ENCODE results near the gene FRZB.
"Not testable (repeated sequence)": the region's sequence is repeated elsewhere in the genome, so short reads cannot be mapped to it uniquely, and the experiment has no call there.

The FRZB gene, protein sequence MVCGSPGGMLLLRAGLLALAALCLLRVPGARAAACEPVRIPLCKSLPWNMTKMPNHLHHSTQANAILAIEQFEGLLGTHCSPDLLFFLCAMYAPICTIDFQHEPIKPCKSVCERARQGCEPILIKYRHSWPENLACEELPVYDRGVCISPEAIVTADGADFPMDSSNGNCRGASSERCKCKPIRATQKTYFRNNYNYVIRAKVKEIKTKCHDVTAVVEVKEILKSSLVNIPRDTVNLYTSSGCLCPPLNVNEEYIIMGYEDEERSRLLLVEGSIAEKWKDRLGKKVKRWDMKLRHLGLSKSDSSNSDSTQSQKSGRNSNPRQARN

DNA sequence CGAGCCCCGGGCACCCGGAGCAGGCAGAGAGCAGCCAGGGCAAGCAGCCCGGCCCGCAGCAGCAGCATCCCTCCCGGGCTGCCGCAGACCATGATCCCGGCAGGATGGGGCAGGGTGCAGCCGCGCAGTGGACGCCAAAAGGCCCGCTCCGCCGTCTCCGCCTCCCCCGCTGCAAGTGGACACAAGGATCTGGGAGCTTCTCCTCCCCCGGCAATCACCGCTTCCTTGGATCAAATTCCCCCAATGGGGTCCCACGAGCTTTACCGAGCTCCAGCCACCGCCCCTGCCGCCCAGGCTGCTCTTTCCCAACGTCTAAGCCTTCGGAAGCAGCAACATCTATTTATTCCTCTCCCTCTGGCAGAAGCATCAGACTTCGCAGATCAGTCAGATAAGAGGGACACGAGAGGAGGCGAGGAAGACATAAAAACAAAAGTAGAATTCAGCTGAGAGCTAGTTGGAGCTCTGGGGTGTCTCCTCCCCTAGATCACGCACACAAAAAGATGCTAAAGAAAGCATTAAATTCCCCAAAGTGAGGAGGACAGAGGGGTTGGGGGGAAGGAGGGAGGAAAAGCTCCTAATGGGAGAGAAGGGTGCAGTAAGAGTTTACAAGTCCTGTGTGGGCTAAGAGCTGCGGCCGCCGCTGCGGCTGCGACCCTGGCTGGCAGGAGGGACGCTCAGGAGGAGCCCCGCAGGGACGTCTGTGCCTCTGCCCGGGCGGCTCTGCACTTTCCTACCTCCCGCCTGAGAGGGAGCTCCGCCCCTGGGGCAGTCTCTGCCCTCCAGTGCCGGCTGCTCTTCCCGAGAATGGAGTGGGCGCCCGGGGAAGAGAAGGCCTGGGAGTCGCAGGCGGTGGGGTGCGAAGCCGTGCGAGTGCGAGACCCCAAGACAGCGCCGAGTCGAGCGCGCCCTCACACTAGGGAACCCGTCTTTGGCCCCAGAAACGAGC is at the start of gene FRZB:
Gene FRZB, minus strand, starts transcription at position 177 of the 946 bp plus-strand sequence. Its CDS starts 85 bp downstream, at position 92.
- DNase-seq, result no peak

DNA sequence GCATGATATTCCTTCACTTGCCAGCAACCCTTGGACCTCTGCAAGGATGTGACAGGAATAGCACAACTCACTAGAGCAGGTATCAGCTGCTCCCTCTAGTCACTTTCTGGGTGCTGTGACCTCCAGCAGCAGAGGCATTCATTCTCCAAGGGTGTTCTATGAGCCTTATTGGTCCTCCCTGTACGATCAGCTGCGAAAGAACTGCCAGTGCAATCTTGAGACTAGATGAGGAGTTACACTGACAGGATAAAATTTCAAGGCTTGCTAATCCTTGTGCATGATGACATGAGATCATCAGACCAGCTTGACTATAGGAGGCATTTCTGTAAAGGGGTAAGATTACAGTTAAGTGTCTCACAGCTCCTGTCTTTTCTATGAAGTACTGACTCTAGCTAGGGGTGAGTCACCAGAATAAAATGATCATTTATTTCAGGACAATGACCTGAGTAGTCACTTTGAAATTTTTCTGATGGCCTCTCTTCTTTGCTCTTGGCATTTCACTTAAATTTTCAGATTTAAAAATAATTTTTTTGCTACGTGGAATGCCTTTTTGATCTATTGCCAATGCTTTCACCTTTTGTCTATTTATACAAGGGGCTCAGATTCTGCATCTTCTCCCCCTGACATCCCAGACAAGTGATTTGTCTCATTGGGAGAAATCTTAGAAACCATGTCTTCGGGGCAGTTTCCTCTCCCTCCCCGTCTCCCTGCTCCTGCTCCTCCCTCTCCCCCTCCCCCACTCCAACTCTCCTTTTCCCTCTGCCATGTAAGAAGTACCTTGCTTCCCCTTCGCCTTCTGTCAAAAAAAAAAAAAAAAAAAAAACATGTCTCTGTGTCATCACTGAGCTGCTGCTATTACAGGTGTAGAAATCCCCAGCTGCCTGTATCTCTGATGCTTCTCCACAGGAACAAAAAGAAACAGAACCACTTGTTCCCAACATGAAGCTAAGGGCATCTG is 49.2 kb upstream of the FRZB start:
- DNase-seq, result no peak

DNA sequence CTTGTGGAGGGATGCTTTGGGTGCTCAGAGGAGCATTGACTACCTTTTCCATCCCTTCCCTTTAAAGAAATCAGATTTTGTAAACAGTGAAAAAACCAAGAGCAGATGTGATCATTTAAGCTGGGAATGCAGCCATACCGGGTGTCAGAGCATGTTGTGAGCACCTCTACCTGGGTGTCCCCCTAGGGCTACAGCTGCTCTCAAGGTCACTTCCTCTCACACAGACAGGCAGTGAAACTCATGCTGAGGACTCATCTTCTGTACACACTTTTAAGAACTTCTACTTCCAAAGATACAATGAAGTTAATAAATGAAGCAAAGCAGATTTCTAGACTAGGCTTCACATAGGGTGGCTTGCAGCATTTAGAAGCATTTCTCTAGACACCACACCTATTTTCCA is 48.4 kb upstream of the FRZB start:
- DNase-seq, result no peak

DNA sequence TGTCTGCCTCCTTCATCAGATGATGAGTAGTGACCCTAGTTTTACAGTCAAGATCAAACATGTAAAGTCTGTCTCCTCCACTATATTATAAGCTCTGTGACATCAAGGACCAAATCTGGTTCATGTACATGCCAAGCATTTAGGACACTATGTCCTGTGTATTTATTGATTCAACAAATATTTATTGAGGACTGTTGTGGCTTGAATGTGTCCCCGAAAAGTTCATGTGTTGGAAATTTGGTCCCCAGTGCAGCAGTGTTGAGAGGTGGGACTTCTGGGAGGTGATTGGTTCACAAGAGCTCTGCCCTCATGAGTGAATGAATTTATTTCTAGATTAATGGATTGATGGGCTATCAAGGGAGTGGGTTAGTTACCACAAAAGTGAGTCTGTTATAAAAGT is 46.6 kb upstream of the FRZB start:
- DNase-seq, result no peak

DNA sequence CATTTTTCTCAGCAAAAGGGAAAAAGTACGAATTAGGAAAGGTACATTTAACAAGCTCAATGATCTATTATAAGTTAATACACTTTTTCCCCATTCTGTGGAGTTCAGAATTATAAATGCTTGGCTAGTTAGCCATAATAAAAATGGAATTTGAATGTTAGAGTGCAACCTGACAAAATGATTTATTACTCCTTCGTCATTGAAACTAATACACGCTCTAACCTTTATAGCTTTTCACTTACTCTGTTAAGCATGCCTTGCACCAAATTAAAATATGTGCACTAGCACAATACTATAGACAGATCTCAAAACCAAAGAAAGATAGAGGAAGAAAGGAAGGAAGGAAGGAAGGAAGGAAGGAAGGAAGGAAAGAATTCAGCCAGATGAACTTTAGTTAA is 46.1 kb upstream of the FRZB start:
- DNase-seq, result no peak

DNA sequence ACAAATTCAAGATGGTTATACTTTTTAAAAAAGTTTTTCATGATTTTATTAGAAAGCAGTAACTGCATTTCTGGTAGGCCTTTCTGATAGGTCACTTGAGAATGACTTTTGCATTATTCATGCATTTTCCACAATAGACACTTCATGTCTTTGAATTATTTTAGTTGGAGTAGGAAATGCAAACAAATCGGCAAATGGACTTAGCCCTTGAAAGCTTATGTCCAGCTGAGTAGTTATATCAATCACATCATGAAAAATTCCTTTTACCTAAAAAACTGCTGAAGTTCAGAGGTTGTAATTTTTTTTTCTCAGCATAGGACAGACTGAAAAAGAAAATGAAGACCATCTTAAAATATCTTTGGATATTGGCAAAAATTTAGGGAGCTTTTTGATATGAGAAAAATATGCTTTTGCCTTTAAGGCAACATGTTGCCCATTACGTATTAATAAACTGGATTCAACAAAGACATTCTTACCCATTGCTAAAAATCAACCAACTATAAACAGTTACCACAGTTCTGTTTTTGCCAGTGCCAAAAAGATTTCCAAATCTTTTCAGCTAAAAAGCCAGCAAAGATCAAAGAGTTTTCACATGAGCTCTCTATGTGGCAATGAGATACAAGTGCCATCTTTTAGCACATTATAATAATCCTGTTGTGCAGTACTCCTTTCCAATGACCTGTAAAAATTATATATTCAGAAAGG is 45.5 kb upstream of the FRZB start:
- DNase-seq, result no peak

DNA sequence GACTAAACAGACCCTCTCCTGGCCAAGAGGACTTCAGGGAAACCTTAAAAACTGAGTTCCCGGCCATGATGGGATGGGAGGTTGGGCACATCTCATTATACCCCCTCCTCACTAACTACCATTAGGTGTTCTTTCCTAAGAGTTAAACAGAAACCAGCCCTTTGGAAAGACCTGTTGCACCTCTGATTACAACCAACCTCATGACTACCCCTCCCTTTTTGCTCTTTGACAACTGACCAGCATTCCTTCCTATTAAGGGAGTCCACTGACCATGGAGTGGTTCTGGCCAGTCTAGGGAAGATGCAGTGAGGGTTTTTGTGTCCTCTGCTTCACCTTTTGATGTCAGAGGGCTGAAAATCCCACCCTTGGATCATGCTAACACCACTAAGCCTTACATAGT is 44.5 kb upstream of the FRZB start:
- DNase-seq, result no peak

DNA sequence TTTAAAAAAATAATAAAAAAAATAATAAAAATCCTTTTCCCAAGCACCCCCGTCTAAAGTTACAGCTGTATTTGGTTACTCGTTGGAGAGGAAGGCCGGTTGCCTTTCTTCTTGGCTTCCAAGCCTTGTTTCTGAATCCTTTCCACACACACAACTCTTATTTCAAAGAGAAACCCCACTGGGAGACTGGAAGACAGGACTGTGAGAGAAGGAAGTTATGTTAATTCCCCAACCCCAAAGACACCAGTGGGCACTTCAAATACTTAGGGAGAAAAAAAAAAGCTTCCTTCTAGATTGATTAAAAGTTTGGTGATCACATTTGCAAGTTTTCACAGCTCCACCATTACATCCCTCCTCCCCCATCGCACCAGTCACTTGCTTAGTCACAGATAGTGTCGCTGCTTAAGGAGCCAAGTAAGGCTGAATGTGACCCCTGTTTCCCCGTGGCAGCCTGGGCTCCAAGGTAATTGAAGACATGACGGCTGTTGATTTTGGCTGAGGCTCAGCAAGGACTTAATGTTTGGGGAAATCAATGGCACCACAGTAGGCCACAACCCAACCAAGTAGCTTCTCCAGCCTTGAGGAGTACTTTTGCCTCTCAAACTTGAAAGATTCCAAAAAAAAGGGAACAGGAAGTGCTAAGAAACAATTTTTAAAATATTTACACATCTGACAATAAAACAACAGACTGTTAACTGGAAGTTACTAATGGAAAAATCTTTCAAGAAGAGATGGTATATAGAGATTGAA is 40.8 kb upstream of the FRZB start:
- no peak for DNase-seq

DNA sequence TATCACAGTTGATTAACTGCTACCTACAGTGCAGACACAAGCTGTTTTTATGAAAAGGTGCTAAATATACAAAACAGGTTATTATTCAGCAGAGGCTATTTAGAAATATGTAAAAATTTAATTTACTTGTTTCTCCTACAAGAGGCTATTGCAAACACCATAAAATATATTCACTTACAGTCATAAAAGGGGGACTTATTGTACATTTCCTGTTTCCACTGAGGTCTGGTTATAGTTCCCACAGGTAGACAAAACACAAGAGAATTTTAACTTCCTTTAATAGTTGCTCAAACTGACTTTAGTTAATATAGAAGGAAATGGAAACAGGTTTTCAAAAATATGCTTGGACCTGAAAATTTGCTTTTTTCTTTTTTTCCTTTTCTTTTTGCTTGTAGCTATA is 40.0 kb upstream of the FRZB start:
- no peak for DNase-seq

DNA sequence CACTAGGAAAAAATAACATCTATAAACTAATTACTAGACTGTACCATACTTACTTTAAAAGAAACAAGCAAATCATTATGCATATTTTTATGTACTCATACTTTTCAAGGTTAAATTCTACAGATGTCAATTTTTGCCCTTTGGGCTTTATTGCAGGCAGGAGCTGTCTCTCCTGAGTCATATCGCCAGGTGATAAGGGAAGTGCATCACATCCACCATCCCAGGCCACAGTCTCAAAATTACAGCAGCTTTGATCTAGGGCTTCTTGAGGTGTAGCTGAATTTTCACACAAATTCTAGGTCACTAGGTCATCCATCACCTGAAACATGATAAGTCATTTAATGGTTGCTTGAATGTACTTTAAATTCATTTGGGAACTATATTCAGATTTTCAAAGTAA is 38.4 kb upstream of the FRZB start:
- DNase-seq, result no peak

DNA sequence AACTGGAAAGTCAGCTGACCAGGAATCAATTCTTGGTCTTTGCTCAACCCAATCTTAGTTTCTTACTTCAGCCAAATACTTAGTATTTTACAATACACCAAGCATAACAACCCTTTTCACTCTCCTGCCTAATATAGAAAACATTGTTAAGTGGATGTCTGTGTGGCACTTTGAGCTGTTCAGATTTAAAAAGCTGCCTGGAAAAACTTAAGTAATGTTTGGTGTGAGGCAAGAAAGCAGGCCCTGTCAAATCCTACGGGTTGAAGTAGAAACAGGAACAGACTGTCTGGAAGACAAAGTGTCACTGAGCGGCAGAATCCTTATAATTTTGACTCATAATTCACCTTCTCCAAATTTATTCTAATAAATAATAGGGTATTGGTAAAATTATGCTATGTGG is 37.1 kb upstream of the FRZB start:
- DNase-seq, result no peak

DNA sequence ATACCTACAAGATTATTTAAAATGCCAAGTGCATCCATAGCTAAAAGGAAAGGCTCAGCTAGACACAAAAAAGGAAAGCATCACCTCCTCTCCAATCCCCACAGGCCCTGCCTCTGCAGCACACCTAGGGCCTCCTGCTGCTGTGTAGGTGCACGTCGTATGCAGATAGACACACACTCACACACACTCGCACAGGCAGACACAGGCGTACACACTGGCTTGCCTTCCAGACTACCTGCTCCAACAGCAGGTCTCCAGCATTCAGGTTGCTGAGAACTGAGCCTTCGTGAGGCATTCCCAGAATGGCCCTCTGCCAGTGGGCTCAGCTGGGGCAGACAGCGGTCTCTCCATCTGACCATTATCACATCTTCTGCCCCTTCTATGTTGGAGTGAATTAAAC is 35.3 kb upstream of the FRZB start:
- no peak for DNase-seq

DNA sequence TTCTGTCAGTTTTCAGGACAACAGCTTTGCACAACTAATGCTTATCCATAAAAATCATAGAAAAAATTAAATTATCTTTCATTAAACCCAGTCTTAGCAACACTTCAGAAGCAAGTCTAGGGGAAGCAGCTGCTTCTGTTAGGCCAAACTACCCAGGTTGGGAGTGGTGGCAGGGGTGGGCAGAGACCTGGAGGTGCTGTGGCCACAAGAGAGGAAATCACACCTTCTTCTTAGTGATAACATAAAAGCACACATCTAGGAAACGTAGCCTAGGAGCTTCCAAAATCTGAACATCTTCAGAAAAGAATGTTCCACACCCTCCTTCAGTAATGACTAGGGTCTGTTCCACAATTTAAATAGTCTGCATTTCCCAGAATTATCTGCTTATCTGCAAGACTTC is 32.3 kb upstream of the FRZB start:
- DNase-seq, result no peak

DNA sequence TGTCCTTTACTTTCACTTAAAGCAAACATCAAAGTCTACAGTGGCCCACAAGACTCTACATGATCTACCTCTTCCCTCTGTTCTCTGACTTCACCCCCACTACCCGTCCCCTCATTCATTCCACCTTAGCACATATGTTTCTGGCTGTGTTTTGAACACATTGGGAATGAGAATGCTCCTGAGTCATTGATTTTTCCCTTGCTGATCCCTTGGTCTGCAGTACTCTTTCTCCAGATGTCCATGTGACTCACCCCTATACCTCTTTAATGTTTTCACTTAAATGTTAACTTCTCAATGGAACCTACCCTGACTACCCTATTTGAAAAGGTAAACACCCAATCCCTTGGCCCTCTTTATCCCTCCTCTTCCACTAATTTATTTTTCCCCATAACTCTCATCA is 30.7 kb upstream of the FRZB start:
- DNase-seq, result no peak

DNA sequence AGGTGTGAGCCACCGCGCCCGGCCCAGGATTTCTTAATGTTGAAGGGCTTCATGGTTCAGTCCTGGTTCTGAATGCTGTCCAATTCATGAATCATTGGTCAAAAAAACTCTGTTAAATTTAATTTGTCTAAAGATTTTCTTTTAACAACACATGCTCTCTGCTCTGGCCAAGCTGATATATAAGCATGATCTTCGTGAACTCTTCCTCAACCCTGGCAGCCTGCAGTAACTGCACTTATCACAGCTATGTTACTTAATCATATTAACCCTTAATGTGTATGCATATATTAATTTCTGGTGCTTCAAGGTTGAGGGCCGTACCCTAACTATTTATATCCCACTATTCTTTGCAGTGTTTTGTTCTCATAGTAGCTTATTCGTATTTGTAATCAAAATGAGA is 29.4 kb upstream of the FRZB start:
- no peak for DNase-seq

DNA sequence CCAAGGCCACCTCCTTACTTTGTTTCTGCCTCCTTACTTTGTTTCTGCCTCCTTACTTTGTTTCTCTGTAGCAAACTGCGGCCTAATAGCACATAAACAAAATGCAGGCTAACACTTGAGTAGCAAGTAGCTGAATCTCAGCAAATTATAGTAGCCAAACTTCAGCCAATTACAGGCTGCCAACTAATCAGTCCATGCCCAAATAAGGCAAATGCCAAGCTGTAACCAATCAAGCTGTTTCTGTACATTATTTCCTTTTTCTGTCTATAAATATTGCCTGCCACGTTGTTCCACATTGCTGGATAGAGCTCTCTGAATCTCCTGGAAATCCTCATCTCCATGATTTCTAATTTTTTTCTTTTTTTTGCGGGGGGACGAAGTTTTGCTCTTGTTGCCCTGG is 28.7 kb upstream of the FRZB start:
- no peak for DNase-seq

DNA sequence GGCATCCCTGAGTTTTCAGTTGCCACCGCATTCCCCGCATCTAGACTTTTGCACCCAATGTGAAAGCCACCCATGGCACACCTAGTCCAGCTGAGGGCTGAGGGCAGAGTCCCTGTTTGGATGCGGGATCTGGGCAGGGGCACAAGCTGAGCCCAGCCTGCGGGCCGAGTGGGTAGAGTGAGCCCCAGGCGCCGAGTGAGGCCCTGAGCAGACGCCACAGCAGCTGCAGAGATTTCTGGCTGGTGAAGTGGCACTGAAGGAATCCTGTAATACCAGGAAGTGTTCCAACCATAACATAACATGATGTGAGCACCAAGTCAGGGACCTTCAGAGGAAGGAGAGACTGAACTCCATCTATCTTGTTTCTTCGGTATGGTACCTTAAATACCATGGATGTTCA is 27.7 kb upstream of the FRZB start:
- DNase-seq, result no peak

DNA sequence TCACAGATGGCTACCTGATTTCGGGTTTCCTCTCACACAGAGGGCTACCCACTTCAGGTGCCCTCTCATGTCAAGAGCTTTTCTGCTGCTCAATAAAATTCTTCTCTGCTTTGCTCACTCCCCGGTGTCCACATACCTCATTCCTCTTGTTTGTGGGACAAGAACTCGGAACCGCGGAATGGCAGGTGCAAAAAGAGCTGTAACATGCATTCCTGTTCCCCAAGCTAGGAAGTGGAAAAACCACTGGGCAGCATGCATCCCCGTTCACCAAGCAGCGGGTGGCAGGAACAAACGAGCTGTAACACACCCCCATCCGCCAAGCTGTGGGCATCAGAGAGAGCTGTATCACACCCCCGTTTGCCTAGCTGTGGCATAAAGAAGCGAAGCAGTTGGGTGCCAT is 27.2 kb upstream of the FRZB start:
- DNase-seq, result no peak

DNA sequence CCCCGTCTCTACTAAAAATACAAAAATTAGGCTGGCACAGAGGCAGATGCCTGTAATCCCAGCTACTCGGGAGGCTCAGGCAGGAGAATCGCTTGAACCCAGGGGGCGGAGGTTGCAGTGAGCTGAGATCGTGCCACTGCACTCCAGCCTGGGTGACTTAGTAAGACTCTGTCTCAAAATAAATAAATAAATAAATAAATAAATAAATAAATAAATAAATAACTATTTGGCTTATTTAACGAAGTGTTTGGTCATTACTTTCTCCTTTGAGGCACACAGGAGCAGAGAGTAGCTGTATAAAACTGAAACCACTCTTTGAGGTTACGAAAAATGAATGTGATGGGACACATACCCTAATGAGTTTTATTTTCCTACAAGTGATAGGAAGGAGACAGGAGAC is 26.6 kb upstream of the FRZB start:
- DNase-seq, result not testable (repeated sequence)

DNA sequence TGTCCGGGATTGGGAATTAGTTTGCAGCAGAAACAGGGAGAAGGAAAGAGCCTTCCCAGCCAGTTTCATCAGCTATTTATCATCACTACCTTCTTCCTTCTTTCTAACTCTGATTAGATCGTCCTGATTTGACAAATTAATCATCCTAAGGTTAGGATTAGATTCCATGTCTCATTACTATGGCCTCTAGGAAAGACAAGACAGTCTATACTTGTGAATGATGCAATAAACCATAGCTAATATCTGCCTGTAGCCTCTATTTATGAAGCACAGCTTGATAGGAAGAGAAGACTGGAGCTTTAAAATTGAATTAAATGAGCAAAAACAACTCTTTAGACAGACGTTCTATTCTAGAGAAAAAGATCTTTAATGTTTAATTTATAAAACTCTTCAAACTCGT is 25.2 kb upstream of the FRZB start:
- DNase-seq, result no peak

DNA sequence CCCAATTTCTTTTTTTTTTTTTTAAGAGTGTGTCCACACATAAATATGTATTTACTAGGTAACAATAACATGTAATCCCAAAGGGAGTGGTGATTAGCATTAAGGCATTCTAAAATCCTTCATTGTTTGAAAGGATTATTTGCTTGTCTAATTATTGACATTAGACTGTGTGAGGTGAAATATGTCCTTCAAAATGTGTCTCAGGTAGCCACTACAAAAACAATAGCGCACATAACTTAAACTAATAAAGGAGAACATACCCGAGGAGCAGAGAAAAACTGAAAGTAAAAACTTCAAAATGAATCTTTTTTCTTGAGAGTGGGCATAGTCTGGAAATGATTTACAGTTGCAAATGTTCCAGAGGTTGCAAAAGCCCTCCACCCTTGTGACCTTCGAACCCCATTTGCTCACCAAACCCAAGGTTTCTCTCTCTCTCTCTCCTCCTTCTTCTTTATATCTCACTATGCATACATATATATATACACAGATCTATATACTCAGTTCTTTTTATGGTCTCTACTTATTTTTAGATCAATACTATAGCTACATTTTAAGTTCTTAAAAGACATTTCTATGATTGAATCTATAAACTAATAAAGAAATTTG is 24.4 kb upstream of the FRZB start:
- no peak for DNase-seq
